GM19035 (cell line): ENCODE results near the gene VIPR2.
"Not testable (repeated sequence)": the region's sequence is repeated elsewhere in the genome, so short reads cannot be mapped to it uniquely, and the experiment has no call there.

Experiments
- ATAC-seq: cut with Tn5 transposase; IDR thresholded peaks from one replicate; pipeline ENCODE4 v1.9.1; 2021; ENCODE audit not compliant: unreplicated experiment

The VIPR2 gene

GRCh38 chr7:159105832-159106811 is 38.5 kb downstream of the VIPR2 start:
- ATAC-seq, result no peak

DNA sequence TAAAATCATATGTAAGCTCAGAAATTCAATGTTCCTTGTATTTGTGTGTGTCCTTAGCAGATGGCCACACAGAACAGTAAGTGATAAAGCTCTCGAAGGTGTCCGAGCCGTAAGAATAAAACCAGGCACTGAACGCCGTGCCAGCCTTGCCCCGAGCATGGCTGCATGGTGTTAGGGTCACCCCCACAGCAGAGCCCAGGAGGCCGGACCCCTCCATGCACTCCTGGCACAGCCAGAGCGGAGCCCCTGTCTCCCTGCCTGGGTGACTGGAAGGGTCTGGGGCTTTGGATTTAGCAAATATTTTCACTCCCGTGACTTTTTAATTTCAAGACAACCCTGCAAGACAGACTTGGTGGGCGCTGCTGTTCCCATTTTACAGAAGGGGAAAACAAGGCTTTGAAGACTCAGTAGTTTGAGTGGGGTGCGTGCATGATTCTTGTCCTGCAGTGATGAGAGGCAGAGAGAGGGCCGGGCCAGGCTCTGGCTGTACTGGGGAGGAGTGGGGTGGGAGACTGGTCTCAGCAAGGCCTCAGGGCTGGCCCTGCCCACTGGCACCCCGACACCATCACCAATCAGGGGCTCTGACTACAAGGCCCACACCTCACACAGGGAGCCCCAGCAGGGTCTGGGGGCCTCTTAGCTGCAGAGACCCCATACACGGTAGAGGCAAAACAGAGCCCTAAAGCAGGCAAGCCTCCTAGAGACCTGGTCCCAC is 39.4 kb downstream of the VIPR2 start:
- no peak for ATAC-seq

DNA sequence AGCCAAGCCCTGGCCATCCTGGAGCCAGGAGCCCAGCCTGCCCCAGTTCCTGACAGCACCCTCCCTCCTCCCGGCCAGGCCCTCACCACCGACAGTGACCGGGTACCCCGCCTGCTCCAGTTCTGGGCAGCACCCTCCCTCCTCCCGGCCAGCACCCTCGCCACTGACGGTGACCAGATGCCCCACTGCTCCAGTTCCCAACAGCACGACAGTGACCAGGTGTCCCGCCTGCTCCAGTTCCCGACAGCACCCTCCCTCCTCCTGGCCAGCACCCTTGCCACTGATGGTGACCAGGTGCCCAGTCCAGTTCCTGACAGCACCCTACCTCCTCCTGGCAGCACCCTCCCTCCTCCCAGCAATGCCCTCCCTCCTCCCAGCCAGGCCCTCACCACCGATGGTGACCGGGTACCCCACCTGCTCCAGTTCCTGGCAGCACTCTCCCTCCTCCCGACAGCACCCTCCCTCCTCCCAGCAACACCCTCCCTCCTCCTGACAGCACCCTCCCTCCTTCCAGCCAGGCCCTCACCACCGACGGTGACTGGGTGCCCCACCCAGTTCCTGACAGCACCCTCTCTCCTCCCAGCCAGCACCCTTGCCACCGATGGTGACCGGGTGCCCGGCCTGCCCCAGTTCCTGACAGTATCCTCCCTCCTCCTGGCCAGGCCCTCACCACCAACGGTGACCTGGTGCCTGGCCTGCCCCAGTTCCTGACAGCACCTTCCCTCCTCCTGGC is 40.3 kb downstream of the VIPR2 start:
- no peak for ATAC-seq

DNA sequence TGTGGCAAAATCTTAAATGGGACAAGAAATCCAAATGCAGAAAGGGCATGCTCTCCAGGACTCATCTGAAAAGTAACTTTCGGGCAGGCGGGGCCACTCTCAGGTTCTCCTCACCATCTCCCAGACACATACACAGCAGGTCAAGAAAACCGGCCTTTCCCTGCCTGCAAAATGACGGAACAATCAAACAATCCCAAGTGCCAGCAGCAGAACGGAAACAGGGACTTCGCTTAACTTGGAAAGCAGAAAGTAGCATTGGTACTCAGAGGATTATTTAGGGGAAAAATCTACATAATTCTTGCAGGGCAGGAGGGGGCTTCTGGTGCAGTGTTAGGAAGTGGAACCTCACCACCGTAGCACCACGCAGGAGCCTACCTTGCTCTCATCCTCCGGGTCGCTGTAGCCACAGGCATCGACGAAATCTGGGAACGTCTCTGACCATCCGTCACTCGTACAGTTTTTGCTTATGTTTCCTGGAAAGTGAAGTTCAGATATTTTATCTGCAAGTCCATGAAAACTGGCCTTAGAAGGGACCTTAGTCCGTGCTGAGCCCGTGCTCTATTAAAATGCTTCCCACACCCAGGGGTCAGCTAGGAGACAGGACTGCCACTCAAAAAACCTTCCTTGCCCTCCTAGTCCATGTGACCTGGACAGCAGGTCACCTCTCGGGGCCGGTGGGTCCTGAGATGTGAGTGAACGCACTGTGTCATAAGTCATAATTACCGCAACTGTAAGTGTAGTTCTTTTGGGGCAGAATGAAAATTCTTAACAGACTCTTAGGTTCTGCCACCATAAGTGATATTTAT is 41.1 kb downstream of the VIPR2 start:
- ATAC-seq, result no peak

GRCh38 chr7:159102681-159103381 is 41.8 kb downstream of the VIPR2 start:
- no peak for ATAC-seq

DNA sequence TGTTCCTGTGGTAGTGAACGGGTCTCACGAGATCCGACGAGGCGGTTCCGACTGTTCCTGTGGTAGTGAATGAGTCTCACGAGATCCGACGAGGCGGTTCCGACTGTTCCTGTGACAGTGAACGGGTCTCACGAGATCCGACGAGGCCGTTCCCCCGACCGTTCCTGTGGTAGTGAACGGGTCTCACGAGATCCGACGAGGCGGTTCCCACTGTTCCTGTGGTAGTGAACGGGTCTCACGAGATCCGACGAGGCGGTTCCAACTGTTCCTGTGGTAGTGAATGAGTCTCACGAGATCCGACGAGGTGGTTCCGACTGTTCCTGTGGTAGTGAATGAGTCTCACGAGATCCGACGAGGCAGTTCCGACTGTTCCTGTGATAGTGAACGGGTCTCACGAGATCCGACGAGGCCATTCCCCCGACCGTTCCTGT is 43.0 kb downstream of the VIPR2 start:
- ATAC-seq, result not testable (repeated sequence)

DNA sequence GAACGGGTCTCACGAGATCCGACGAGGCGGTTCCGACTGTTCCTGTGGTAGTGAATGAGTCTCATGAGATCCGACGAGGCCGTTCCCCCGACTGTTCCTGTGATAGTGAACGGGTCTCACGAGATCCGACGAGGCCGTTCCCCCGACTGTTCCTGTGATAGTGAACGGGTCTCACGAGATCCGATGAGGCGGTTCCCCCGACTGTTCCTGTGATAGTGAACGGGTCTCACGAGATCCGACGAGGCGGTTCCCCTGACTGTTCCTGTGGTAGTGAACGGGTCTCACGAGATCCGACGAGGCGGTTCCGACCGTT is 43.6 kb downstream of the VIPR2 start:
- ATAC-seq, result not testable (repeated sequence)

DNA sequence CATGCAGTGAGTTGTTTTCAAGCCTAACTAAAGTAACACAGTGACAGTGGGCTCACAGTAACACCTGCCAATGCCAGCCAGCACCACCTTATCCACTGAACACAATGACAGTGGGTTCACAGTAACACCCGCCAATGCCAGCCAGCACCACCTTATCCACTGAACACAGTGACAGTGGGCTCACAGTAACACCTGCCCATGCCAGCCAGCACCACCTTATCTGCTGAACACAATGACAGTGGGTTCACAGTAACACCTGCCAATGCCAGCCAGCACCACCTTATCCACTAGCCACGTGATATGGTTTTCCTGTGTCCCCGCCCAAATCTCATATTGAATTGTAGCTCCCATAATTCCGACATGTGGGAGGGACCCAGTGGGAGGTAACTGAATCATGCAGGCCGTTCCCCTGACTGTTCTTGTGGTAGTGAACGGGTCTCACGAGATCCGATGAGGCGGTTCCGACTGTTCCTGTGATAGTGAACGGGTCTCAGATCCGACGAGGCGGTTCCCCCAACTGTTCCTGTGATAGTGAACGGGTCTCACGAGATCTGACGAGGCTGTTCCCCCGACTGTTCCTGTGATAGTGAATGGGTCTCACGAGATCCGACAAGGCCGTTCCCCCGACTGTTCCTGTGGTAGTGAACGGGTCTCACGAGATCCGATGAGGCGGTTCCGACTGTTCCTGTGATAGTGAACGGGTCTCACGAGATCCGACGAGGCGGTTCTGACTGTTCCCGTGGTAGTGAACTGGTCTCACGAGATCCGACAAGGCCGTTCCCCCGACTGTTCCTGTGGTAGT is 44.2 kb downstream of the VIPR2 start:
- ATAC-seq, result not testable (repeated sequence)

- no peak for ATAC-seq
These were observed 44.9 kb downstream of the VIPR2 start for GRCh38 chr7:159099711-159100231.

DNA sequence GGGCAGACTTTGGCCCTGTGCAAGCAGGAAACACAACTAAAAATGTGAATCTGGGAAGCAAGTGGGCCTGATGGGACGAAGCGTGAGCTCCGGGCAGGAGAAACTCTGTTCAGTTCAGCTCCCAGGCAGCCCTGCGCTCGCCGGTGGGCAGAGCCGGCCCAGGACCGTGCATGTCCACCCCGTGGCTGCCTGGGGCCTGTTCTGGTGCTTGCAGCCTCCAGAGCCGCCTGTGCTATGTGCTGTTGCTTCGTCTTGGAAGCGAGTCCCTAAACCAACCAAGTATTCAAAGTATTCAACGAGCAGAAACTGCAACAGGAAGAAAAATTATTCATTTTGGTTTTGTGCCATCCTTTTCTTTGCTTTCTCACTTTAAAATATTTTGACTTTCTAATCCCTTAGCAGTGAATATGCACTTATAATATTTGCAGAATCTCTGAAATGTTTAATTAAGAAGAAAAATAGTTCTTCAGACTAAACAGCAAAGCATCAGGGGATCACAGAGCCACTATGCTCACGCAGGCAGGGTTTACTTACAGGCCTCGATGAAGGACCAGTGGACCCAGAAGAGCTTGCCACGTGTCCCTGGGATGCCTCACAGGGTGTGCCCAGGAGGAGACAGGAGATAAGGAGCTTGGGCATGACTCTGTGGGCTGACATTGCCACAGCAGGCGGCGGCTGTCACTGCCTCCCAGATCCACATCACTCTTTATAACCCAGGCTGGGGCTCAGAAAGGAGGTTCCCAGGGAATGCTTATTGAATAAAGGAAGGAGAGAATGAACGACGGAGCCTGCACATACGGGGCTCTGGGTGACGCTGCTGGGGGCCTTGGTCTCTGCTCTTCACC is 45.6 kb downstream of the VIPR2 start:
- ATAC-seq, result no peak

DNA sequence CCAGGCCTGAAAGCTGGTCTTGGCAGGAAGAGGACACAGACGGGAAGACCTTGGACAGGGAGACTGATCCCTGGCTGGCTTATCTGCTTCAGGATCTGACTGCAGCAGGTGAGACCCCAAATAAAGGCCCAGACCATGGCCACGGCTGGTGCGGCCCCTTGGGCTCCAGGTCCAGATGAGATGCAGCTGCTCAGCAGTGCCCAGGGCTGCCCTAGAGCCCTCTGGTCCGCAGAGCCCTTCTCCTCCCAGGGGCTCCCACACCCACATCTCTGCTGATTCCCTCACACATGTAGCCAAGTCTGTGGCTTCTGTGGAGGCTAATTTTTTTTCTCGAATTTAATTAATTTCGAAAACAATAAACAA is 46.3 kb downstream of the VIPR2 start:
- no peak for ATAC-seq

- ATAC-seq, result no peak
These were observed 46.8 kb downstream of the VIPR2 start for GRCh38 chr7:159097661-159098423.

- no peak for ATAC-seq
These were observed 47.7 kb downstream of the VIPR2 start for GRCh38 chr7:159096736-159097581.

- ATAC-seq, result no peak
These were observed 48.7 kb downstream of the VIPR2 start for GRCh38 chr7:159095979-159096411.

- ATAC-seq, result no peak
These were observed 49.5 kb downstream of the VIPR2 start for GRCh38 chr7:159094919-159095915.
